Measurements from ENCODE around the gene TNNT2. TPM values are rescaled to one million over a fixed set of nuclear protein-coding genes. Genes with fewer than 3 reads are reported as not detected.

The TNNT2 gene
- total RNA-seq, 4 donors from 2014 or later: 2.0 to 2.4 (median 2.1) TPM; not detected in 1

- ATAC-seq (ENCODE audit: low FRiP score): no peak
- TF ChIP-seq, protein P1, sequence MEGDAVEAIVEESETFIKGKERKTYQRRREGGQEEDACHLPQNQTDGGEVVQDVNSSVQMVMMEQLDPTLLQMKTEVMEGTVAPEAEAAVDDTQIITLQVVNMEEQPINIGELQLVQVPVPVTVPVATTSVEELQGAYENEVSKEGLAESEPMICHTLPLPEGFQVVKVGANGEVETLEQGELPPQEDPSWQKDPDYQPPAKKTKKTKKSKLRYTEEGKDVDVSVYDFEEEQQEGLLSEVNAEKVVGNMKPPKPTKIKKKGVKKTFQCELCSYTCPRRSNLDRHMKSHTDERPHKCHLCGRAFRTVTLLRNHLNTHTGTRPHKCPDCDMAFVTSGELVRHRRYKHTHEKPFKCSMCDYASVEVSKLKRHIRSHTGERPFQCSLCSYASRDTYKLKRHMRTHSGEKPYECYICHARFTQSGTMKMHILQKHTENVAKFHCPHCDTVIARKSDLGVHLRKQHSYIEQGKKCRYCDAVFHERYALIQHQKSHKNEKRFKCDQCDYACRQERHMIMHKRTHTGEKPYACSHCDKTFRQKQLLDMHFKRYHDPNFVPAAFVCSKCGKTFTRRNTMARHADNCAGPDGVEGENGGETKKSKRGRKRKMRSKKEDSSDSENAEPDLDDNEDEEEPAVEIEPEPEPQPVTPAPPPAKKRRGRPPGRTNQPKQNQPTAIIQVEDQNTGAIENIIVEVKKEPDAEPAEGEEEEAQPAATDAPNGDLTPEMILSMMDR (IDR thresholded peaks at IDR 0.05): no peak
- DNase-seq (ENCODE audit: low spot score): no peak
Measured at GRCh38 chr1:201350361-201350725, 27.1 kb downstream of the TNNT2 start.

GRCh38 chr1:201349092-201349491, 28.4 kb downstream of the TNNT2 start:
- no peak for DNase-seq (ENCODE audit: low spot score)
- TF ChIP-seq, protein P1 (IDR thresholded peaks at IDR 0.05): no peak
- ATAC-seq (ENCODE audit: low FRiP score): no peak

DNA sequence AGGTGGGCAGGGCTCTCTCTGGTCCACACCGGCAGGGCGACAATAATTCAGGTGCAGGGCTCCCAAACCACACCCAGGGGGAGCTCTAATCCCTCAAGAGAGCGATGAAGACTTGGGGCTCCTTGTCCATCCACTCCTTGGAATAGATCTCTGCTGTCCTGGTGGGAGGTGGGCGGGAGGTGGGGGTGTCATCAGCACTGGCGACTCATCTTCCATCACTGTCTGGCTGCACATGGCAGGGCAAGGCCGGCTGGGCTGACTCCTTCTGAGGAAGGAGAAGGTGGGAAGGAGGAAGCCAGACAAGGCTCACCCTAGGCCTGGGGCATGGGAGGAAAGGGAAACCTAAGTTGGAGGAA, 29.3 kb downstream of the TNNT2 start:
- ATAC-seq (ENCODE audit: low FRiP score): no peak
- TF ChIP-seq, protein P1 (IDR thresholded peaks at IDR 0.05): no peak
- no peak for DNase-seq (ENCODE audit: low spot score)

DNA sequence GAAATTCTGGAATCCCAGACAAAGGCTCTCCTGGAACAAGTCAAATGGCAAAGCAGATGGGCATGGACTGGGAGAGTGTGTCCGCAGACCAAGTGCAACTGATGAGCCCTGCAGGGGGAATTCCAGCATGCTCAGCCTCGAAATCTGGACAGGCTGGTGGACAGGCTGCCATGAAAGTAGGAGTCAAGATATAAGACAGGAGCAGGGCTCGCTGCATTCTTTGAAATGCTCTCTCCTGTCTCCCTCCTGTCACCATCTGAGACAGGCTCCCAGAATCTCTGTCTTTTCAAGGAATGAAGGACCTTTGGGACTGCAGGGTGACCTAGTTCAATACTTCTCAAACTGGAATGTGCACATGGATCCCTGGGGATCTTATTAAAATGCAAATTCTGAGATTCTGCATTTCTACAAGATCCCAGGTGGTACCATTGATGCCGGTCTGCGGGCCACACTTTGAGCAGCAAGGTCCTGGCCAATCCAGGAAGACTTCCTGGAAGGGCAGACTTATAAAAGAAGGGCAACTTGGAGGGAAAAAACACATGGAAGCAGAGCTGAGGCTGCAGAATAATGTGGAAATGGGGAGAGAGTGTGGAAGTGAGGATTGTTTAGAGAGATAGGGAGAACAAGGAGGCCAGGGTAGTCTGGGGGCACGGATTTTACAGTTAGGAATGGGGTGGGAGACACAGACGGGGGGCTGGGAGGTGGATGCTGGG, 29.8 kb downstream of the TNNT2 start:
- ATAC-seq (ENCODE audit: low FRiP score) (no peak), DNase-seq (ENCODE audit: low spot score) (no peak)
- TF ChIP-seq, protein P1 (IDR thresholded peaks at IDR 0.05): no peak

GRCh38 chr1:201346987-201347386, 30.5 kb downstream of the TNNT2 start:
- ATAC-seq (ENCODE audit: low FRiP score) (no peak), DNase-seq (ENCODE audit: low spot score) (no peak)
- TF ChIP-seq, protein P1 (IDR thresholded peaks at IDR 0.05): no peak

DNA sequence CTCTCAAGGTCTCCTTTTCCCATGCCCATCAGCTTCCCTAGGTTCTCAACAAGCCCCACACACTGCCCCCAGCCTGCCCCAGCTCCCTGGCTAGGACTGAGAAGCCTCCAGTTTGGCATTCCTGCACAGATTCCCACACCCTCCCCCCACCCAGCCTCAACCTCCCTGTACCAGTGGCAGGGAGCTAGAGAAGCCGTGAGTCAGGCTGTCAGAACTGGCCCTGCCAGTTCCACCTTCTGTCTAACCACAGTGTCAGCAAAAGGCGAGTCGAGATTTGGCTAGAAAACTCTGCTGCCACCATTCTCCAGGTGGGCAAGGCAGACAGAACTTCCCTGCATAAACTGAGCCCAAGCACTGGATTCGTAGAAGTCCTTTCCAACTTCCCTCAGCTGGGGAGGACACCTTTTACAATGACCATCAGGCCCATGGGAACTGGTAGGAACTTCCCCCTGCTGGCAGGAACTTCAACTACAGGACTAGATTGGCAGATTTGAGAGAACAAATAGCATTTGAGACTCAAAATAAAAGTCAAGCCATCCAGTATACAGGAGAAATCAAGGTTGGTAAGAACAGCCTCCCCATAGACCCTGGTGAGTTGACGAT, 31.0 kb downstream of the TNNT2 start:
- no peak for DNase-seq (ENCODE audit: low spot score)

GRCh38 chr1:201345081-201345355, 32.5 kb downstream of the TNNT2 start:
- ATAC-seq (ENCODE audit: low FRiP score) (no peak), DNase-seq (ENCODE audit: low spot score) (no peak)
- TF ChIP-seq, protein P1 (IDR thresholded peaks at IDR 0.05): no peak

More for the DNA sequence above, 31.0 kb downstream of the TNNT2 start:
- TF ChIP-seq, protein P1 (IDR thresholded peaks at IDR 0.05): no peak
- no peak for ATAC-seq (ENCODE audit: low FRiP score)
